ENCODE results near the gene CLEC17A. TPM values are rescaled to one million over a fixed set of nuclear protein-coding genes. Genes with fewer than 3 reads are reported as not detected.
"Not testable (repeated sequence)": the region's sequence is repeated elsewhere in the genome, so short reads cannot be mapped to it uniquely, and the experiment has no call there.

Gene CLEC17A
- polyA plus RNA-seq, 6 donors from 2014 or later: 71.6 to 127 (median 93.6) TPM

DNA sequence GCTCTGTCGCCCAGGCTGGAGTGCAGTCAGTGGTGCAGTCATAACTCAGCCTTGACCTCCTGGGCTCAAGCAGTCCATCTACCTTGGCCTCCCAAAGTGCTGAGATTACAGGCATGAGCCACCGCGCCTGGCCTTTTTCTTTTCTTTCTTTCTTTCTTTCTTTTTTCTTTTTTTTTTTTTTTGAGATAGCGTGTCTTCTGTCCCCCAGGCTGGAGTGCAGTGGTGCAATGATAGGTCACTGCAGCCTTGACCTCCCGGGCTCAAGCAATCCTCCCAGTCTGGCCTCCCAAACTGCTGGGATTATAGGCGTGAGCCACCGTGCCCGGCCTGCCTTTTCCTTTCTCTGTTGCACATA lies 30.9 kb upstream of the CLEC17A start:
- not testable (repeated sequence) for H3K9me3 Mint-ChIP-seq; ATAC-seq (ENCODE audit: low read depth in 2 of 2); H3K27me3 Mint-ChIP-seq; H3K36me3 Mint-ChIP-seq; DNase-seq
- H3K4me1 Mint-ChIP-seq: peaks cover 39 to 57% (median 42%) of the 10 kb centered on the region in 3 donors
- peak overlapping the region in 3 of 6 donors; percentile 75 to 85 (median 83) for H3K27ac Mint-ChIP-seq
- H3K4me3 Mint-ChIP-seq: peak overlapping the region in 4 of 8 donors; percentile 12 to 78 (median 55)

DNA sequence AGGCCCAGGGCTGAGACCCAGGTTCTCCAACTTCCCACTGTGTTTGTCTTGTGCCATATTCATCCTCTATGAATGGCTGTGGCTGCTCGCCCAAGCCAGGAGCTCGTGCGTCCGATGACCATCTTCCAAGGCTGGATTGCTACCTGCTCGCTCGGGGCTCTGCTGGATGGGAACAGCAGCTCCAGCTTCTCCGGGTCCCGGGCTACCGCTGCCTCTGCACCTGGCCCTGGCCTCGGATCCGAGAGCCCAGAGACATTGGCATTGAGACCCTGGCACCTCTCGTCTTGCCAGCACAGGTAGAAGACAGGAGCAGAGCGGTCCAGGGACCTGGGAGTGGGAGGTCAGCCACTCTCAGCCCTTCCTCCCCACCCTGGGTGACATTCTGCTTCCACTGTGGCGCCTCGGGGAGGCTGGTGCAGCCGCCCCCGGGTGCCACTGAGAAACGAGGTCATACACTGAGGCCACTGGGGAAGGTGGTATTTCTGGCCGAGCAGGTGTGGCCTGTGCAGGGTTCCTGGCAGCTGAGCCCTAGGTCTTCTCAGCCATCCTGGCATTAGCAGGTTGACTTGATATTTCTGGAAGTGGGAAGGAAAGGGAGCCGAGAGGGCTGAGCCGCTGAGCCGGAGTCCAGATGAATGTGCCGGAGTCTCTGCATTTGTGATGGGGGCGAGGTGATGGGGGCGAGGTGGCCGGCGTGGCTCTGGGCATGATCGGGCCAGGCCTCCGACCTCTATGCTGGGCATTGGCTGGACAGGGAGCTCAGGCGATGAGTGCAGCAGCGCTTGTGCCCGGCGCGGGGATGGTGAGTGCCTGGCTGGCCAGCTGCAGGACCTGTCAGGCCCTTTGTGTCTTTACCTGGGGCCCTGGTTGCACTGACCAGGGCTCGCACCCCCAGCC lies 29.6 kb upstream of the CLEC17A start:
- ATAC-seq (ENCODE audit: low read depth in 2 of 2): no peak
- Mint-ChIP-seq H3K9me3 (no peaks in the 10 kb centered on the region), H3K4me1 (peaks cover 39 to 59% (median 42%) of the 10 kb centered on the region in 3 donors), H3K27me3 (no peaks in the 10 kb centered on the region), H3K36me3 (peaks cover 0 to 8% of the 10 kb centered on the region in 2 donors), H3K4me3 (peak overlapping the region in 1 of 8 donors; percentile 33), H3K27ac (peak overlapping the region in 1 of 6 donors; percentile 57)
- DNase-seq: no peak

DNA sequence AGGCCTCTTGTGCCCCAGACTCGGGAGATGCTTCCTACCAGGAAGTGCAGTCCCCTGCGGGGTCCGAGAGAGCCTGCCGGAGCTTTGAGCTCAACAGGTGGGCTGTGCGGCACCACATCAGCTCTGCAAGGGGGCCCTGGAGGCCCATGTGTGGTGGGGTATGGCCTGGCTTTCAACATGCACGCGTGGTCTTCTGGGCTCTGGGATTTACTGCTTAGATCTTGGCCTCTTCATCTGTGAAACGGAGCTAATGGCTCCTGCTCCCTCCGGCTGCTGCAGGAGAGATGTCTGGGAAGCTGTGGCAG lies 29.0 kb upstream of the CLEC17A start:
- Mint-ChIP-seq H3K4me3 (peak overlapping the region in 1 of 8 donors; percentile 33), H3K27me3 (no peaks in the 10 kb centered on the region), H3K27ac (peak overlapping the region in 1 of 6 donors; percentile 62), H3K4me1 (peaks cover 39 to 55% (median 42%) of the 10 kb centered on the region in 3 donors), H3K9me3 (no peaks in the 10 kb centered on the region), H3K36me3 (peaks cover 0 to 8% of the 10 kb centered on the region in 2 donors)
- ATAC-seq (ENCODE audit: low read depth in 2 of 2): no peak
- no peak for DNase-seq

DNA sequence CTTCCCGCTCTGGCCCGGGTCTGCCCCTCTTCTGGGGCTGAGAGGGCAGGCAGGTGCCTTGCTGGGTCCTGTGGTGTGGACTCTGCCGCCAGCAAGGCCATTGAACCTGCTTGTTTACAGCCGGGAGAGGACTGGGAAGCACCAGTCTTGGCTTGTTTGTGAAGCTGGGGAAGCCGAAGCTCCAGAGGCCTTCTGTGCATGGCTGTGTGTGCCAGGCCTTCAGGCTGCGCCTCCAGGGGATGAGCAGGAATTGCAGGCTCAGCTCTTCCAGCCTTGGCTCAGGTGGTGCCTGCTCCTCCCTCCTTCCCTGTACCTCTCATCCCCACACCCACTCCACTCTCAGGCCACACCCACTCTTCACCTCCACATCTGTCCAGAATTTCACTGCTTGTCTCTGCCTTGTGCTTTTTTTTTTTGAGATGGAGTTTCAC lies 28.5 kb upstream of the CLEC17A start:
- H3K4me3 Mint-ChIP-seq: peak overlapping the region in 1 of 8 donors; percentile 68
- no peak for DNase-seq
- no peak overlapping the region for H3K27ac Mint-ChIP-seq
- H3K9me3 Mint-ChIP-seq: no peaks in the 10 kb centered on the region
- peaks cover 0 to 8% of the 10 kb centered on the region in 2 donors for H3K36me3 Mint-ChIP-seq
- H3K27me3 Mint-ChIP-seq: no peaks in the 10 kb centered on the region
- ATAC-seq (ENCODE audit: low read depth in 2 of 2): no peak
- H3K4me1 Mint-ChIP-seq: peaks cover 39 to 55% (median 42%) of the 10 kb centered on the region in 3 donors

DNA sequence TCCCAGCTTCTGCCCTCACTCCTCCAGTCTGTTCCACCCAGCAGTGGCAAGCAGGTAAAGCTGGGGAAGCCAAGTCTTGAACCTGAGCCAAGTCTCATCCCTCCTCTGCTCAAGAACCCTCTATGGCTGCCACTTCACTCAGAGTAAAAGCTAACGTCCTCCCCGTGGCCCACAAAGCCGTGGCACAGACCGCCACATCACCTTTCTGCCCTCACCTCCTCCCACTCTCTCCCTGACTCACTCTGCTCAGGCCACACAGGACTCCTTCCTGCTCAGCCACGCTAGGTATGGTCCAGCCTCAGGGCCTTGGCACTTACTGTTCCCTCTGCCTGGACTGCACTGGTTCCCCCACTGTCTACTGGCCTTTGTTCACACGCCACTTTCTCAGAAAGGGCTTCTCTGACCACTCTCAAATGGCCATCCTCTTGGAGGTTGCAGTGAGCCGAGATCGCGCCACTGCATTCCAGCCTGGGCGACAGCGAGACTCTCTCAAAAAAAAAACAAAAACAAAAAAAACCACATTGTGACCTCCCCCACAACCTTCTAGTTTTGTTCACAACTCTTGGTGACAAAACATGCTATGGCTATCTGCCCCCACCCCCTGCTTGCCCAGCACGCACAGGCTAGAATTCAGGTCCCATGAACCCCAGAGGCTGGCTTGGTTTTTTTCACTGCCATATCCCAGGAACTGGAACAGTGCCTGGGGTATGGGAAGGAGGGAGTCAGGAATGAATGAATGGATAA lies 26.8 kb upstream of the CLEC17A start:
- Mint-ChIP-seq H3K27me3 (no peaks in the 10 kb centered on the region), H3K4me1 (peaks cover 33 to 48% (median 36%) of the 10 kb centered on the region in 3 donors), H3K36me3 (no peaks in the 10 kb centered on the region), H3K9me3 (no peaks in the 10 kb centered on the region), H3K4me3 (peak overlapping the region in 4 of 8 donors; percentile 51 to 68 (median 52)), H3K27ac (peak overlapping the region in 2 of 6 donors; percentile 65 to 70)
- ATAC-seq (ENCODE audit: low read depth in 2 of 2): no peak
- DNase-seq: no peak

DNA sequence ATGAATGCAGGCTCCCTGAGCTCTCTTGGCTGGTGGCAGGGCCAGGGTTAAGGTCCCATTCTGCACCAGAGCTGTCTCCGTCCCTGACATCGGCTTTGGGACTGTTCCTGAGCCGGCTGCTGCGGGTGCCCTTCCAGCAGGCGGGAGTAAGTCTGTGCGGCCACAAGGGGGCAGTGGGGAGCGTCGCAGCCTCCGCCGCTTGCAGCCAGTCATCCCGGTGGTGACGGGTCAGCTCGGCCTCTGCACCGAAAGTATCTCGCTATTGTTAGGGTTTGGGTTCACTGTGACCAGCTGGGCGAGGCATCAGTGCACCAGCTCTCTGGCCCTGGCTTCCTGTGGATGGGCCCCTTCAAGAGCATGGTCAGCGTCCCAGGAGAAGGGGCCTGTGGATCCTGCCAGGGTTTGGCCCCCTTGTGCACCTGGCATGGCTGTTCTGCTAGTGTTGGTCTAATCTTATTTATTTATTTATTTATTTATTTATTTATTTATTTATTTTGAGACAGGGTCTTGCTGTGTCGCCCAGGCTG lies 26.2 kb upstream of the CLEC17A start:
- DNase-seq (peak; percentile 48), ATAC-seq (ENCODE audit: low read depth in 2 of 2) (peak; percentile 78 to 87)
- no peaks in the 10 kb centered on the region for H3K9me3 Mint-ChIP-seq
- H3K36me3 Mint-ChIP-seq: no peaks in the 10 kb centered on the region
- peak overlapping the region in 3 of 6 donors; percentile 39 to 81 (median 60) for H3K27ac Mint-ChIP-seq
- no peaks in the 10 kb centered on the region for H3K27me3 Mint-ChIP-seq
- H3K4me1 Mint-ChIP-seq: peaks cover 27 to 42% (median 31%) of the 10 kb centered on the region in 3 donors
- peak overlapping the region in 5 of 8 donors; percentile 25 to 63 (median 53) for H3K4me3 Mint-ChIP-seq

DNA sequence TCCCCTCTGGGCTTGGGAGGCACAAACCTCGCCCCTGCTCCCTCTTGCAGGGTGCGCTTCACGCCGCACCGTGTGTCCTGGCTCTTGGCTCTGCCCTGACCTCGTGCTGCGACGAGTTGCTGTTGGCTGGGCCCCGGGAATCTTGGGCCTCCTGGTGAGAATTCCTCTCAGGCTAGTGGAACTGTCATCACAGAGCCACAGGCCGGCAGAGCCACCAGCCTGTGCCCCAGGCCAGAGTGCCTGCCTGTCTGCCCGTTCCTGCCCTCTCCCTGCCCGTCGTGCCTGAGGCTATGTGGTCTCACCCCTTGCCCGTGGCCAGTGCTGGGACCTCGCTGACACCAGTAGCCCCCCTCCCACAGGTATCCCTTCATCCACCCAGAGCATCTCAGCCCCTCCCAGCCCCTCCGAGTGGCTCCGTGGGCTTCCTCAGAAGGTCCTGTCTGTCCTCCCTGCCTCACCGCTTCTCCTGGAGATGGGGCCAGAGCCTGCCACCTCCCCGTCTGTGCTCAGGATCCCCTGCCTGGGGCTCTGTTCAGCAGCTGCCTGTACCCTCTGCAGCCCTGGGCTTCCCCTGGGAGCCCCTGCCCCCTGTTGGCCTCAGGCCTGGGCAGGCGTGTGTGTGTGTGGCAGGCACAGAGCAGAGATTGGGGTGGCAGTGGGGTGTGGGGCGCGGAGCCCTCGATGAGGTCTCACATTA lies 24.4 kb upstream of the CLEC17A start:
- Mint-ChIP-seq H3K36me3 (no peaks in the 10 kb centered on the region), H3K9me3 (no peaks in the 10 kb centered on the region), H3K4me3 (no peak overlapping the region), H3K27me3 (no peaks in the 10 kb centered on the region), H3K27ac (peak overlapping the region in 3 of 6 donors; percentile 24 to 82 (median 70)), H3K4me1 (peaks cover 22 to 31% (median 27%) of the 10 kb centered on the region in 3 donors)
- ATAC-seq (ENCODE audit: low read depth in 2 of 2) (no peak), DNase-seq (no peak)

DNA sequence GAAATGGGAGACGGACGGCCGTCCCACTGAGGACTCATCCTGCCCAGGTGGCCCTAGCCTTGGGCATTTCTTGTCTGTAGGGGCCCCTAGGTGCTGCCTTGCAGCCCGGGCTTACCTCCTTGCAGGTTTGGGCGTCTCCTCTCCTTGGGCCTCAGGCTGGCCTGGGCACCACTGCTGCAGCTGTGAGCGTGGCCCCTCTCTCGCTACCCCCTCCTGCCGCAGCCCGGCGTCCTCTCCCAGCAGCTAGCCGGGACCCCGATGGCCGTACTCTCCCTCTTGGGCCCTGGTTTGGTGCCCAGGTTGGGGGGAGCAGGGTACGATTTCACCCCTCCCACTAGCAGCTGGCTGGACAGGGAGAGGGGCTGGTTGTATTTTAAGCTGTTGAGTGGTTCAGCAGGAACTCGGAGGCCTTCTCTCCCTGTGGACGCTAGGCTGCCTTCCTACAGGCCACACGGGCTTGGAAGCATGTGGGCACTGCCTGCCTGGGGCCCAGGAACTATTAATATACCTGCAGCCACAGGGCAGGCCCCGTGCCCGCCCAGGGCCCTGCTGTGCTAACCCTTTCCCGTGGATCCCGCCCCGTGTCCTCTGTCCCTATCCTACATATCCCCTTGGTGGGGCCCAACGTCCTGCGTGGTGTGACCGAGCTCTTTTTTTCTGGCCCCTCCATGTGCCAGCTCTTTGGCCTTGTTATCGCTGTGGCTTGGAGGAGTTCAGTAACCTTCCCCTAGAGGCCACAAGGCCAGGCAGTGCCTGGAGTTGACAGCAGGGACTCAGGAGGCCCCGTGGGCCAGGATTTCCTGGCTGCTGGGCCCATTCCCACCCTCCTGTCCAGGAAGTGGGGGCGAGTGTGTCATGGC lies 22.7 kb upstream of the CLEC17A start:
- DNase-seq: no peak
- H3K27me3 Mint-ChIP-seq: no peaks in the 10 kb centered on the region
- H3K4me1 Mint-ChIP-seq: peaks cover 18 to 27% (median 26%) of the 10 kb centered on the region in 3 donors
- peak overlapping the region in 1 of 6 donors; percentile 43 for H3K27ac Mint-ChIP-seq
- H3K4me3 Mint-ChIP-seq: no peak overlapping the region
- ATAC-seq (ENCODE audit: low read depth in 2 of 2): no peak
- H3K36me3 Mint-ChIP-seq: no peaks in the 10 kb centered on the region
- no peaks in the 10 kb centered on the region for H3K9me3 Mint-ChIP-seq

DNA sequence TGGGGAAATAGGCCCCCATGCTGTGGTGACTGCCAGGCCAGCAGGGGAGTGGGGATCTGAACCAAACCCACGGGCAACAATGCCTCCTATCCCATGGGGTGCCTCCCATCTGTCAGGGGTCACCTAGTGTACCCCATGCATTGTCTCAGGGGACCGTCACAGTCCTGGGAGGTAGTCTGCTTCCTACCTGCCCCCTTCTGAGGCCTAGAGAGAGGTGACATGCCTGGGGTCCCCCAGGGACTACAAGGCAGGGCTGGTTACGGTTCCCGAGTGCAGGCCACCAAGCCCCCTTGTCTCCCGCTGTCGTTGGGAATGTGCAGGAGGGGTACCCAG lies 22.1 kb upstream of the CLEC17A start:
- H3K27me3 Mint-ChIP-seq: no peaks in the 10 kb centered on the region
- no peak for ATAC-seq (ENCODE audit: low read depth in 2 of 2)
- no peaks in the 10 kb centered on the region for H3K9me3 Mint-ChIP-seq
- no peak for DNase-seq
- H3K27ac Mint-ChIP-seq: peak overlapping the region in 1 of 6 donors; percentile 43
- H3K4me3 Mint-ChIP-seq: no peak overlapping the region
- H3K4me1 Mint-ChIP-seq: peaks cover 17 to 27% (median 26%) of the 10 kb centered on the region in 3 donors
- H3K36me3 Mint-ChIP-seq: no peaks in the 10 kb centered on the region

DNA sequence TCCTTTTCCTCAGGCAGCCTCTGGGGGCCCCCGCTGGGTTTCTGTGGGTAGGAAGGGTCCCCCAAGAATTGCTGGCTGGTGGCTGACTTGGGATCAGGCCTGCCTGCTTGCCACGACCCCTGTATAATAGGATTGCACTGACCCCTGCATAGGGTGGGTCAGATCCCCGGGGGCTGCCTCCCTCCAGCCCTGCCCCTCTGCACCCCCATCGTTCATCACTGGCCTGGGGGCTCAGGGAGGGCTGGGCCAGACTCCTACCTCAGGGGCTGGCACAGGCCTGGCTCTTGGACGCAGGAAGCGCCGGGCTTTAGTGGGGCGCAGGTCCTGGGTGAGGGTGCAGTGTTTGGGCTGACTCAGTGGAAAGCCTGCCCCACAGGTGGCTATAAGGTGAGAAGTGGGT lies 21.6 kb upstream of the CLEC17A start:
- Mint-ChIP-seq H3K4me1 (peaks cover 12 to 22% (median 21%) of the 10 kb centered on the region in 3 donors), H3K9me3 (no peaks in the 10 kb centered on the region), H3K27me3 (no peaks in the 10 kb centered on the region), H3K27ac (peak overlapping the region in 1 of 6 donors; percentile 15), H3K4me3 (no peak overlapping the region), H3K36me3 (no peaks in the 10 kb centered on the region)
- DNase-seq: no peak
- no peak for ATAC-seq (ENCODE audit: low read depth in 2 of 2)

DNA sequence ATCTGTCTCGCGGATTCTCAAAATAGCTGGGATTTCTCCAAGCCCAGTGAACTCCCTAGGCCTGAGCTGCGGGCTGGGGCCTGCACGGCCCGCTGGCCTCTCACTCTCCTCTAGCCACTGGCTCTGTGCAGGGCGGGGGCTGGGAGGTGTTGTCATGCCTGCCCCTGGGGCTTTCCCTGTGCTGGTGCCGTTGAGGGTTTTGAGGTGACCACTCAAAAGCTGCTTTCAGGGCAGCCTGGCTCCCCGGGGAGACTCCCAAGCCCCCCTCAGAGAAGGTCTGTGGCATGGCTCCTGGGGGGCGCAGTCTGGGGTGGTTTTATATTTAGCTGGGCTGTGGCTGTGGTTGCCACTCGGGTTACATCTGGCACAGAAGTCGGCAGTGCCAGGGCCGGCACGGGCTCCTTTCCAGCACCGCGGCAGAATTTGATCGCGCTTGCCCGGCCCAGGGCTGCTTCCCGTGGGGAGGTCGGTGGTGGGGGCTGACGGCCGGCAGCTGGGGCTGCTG lies 21.0 kb upstream of the CLEC17A start:
- H3K4me3 Mint-ChIP-seq: no peak overlapping the region
- ATAC-seq (ENCODE audit: low read depth in 2 of 2) (no peak), DNase-seq (no peak)
- peak overlapping the region in 1 of 6 donors; percentile 15 for H3K27ac Mint-ChIP-seq
- no peaks in the 10 kb centered on the region for H3K36me3 Mint-ChIP-seq
- H3K9me3 Mint-ChIP-seq: no peaks in the 10 kb centered on the region
- H3K4me1 Mint-ChIP-seq: peaks cover 6 to 17% (median 15%) of the 10 kb centered on the region in 3 donors
- no peaks in the 10 kb centered on the region for H3K27me3 Mint-ChIP-seq
